IMR-90 (cell line): Measurements from ENCODE around the gene MED4.

Experiments
- CEBPB ChIP-seq: IDR thresholded peaks from 2 replicates; pipeline ENCODE4 v1.6.1; 2012; ENCODE audit warnings: low read depth, low read length, improper control_type of control experiment
- CTCF ChIP-seq: conservative IDR thresholded peaks from 2 replicates; pipeline ENCODE4 v1.5.1; 2012; ENCODE audit warnings: mild to moderate bottlenecking, low read depth, low read length, improper control_type of control experiment
- ELK1 ChIP-seq: fragments of 150-350 bp; IDR thresholded peaks from 2 replicates; pipeline ENCODE4 v1.6.1; 2016; ENCODE audit warnings: low read depth, mild to moderate bottlenecking, low read length, moderate library complexity, borderline replicate concordance
- FOS ChIP-seq: fragments of 150-350 bp; IDR thresholded peaks from 2 replicates; pipeline ENCODE4 v1.6.1; 2016; ENCODE audit warnings: low read depth, low read length
- MAFK ChIP-seq: IDR thresholded peaks from 2 replicates; pipeline ENCODE4 v1.6.1; 2012; ENCODE audit warnings: low read depth, low read length, improper control_type of control experiment
- MXI1 ChIP-seq: IDR thresholded peaks from 2 replicates; pipeline ENCODE4 v1.6.1; 2012; ENCODE audit warnings: low read depth, mild to moderate bottlenecking, low read length, moderate library complexity, borderline replicate concordance
- POLR2A ChIP-seq: IDR thresholded peaks from 2 replicates; pipeline ENCODE4 v1.6.1; 2012; ENCODE audit warnings: mild to moderate bottlenecking, low read depth, low read length
- RAD21 ChIP-seq: IDR thresholded peaks from 2 replicates; pipeline ENCODE4 v1.6.1; 2012; ENCODE audit warnings: low read length, improper control_type of control experiment
- RCOR1 ChIP-seq: IDR thresholded peaks from 2 replicates; pipeline ENCODE4 v1.6.1; 2012; ENCODE audit warnings: mild to moderate bottlenecking, low read length, improper control_type of control experiment; ENCODE audit not compliant: insufficient replicate concordance
- SMC3 ChIP-seq: fragments of 150-350 bp; IDR thresholded peaks from 2 replicates; pipeline ENCODE4 v1.6.1; 2016; ENCODE audit warnings: low read depth, mild to moderate bottlenecking, antibody characterized with exemption, low read length, moderate library complexity
- USF2 ChIP-seq: fragments of 150-350 bp; IDR thresholded peaks from 2 replicates; pipeline ENCODE4 v1.6.1; 2017; ENCODE audit warnings: mild to moderate bottlenecking, antibody characterized with exemption, low read length, low read depth

- TF ChIP-seq CTCF = no peak
- TF ChIP-seq SMC3 = no peak
- TF ChIP-seq RAD21 = no peak
- no peak for TF ChIP-seq POLR2A
- no peak for TF ChIP-seq USF2
- TF ChIP-seq MXI1 = no peak
- no peak for TF ChIP-seq ELK1
- no peak for TF ChIP-seq FOS
- no peak for TF ChIP-seq RCOR1
- no peak for TF ChIP-seq CEBPB
- TF ChIP-seq MAFK = no peak
Observed at GRCh38 chr13:48110931-48111721, 16.2 kb upstream of the MED4 start.
